ENCODE results near the gene TPRN. TPM values are rescaled to one million over a fixed set of nuclear protein-coding genes. Genes with fewer than 3 reads are reported as not detected.
A peak's percentile ranks its signal among the peaks of the same experiment; 100 is the strongest.

The TPRN gene
- total and polyA plus RNA-seq, 9 of the 15 experiments (the other 6 are each of a cell fraction or from before 2014, with no cell fraction given), result 0.31 to 31.9 (median 4.4) TPM

DNA sequence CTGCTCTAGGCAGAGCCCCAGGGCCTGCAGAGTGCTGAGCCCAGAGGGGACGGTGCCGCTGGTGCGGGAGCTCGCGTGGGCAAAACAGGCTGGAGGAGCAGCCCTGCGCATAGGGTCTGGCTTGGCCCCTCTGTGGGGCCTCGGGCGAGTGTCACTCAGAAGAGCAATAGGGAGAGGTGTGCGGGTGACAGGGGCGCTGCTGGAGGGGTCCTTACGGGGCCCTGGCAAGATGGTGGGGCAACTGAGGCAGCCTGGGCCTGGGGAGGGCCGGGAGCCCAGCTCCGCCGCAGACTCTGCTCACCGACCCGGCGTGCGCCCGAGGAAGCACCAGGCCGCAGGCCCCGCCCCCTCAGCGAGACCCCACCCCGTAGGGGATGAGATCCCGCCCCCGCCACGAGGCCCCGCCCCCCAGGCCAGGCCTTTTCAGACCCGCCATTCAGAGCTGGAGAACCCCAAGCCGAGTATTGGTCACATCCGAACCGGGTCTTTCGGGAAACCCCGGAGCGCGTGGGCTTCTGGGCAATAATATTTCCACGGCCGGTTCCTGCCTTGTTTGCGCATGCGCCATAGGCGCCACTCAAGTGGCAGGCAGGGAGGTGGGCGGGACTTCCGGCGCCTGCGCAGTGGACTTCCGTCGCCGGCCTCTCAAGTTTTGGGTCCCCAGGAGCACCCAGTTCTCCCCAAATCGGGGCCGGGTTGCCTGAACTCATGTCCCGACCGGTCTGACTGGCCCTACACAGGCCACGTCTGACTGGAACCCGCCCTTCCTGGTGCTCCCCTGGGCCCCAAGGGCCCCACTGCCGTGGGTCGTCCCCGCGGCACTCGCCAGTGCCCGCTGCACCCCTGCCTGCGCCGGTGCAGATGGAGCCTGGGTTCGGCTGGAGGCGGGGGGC is 22.8 kb upstream of the TPRN start (continued):
- TF ChIP-seq TEAD1 (CRISPR knock-in tag; IDR thresholded peaks at IDR 0.05) (0 out of 4 replicates have a peak, but pooled peaks of 1 of the 2 experiments have one; percentile 12), RBM15 (IDR thresholded peaks at IDR 0.05; ENCODE audit: insufficient read depth, low read length) (no peak), L3MBTL2 (IDR thresholded peaks at IDR 0.05) (peak; percentile 20; the same call in 1 of the 2 replicates), MEIS2 (IDR thresholded peaks at IDR 0.05; ENCODE audit: partially characterized antibody) (peak; percentile 92), GTF2F1 (IDR thresholded peaks at IDR 0.05; ENCODE audit: low read depth, low read length) (0 out of 2 replicates have a peak, but pooled peaks have one; percentile 46), ZFX (CRISPR knock-in tag; IDR thresholded peaks at IDR 0.05) (peak; percentile 78), RHOXF2B (CRISPR knock-in tag; conservative IDR thresholded peaks at IDR 0.05) (no peak), ETV5 (CRISPR knock-in tag; IDR thresholded peaks at IDR 0.05; ENCODE audit: low read depth) (0 out of 2 replicates have a peak, but pooled peaks have one; percentile 27), FOXA1 (IDR thresholded peaks at IDR 0.05; ENCODE audit: borderline replicate concordance) (no peak), NONO (IDR thresholded peaks at IDR 0.05; ENCODE audit: low read depth in 2 of 2, low read length in 1 of 2) (0 out of 4 replicates have a peak, but pooled peaks of 1 of the 2 experiments have one; percentile 33), HMG20A (CRISPR knock-in tag; conservative IDR thresholded peaks at IDR 0.05) (no peak)
- TF ChIP-seq, protein P1, sequence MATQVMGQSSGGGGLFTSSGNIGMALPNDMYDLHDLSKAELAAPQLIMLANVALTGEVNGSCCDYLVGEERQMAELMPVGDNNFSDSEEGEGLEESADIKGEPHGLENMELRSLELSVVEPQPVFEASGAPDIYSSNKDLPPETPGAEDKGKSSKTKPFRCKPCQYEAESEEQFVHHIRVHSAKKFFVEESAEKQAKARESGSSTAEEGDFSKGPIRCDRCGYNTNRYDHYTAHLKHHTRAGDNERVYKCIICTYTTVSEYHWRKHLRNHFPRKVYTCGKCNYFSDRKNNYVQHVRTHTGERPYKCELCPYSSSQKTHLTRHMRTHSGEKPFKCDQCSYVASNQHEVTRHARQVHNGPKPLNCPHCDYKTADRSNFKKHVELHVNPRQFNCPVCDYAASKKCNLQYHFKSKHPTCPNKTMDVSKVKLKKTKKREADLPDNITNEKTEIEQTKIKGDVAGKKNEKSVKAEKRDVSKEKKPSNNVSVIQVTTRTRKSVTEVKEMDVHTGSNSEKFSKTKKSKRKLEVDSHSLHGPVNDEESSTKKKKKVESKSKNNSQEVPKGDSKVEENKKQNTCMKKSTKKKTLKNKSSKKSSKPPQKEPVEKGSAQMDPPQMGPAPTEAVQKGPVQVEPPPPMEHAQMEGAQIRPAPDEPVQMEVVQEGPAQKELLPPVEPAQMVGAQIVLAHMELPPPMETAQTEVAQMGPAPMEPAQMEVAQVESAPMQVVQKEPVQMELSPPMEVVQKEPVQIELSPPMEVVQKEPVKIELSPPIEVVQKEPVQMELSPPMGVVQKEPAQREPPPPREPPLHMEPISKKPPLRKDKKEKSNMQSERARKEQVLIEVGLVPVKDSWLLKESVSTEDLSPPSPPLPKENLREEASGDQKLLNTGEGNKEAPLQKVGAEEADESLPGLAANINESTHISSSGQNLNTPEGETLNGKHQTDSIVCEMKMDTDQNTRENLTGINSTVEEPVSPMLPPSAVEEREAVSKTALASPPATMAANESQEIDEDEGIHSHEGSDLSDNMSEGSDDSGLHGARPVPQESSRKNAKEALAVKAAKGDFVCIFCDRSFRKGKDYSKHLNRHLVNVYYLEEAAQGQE (IDR thresholded peaks at IDR 0.05; ENCODE audit: borderline replicate concordance), result no peak
- TF ChIP-seq, protein P1 (CRISPR knock-in tag; IDR thresholded peaks at IDR 0.05; ENCODE audit: low read depth), result peak; percentile 68; the same call in 1 of the 2 replicates
- TF ChIP-seq, protein P2, sequence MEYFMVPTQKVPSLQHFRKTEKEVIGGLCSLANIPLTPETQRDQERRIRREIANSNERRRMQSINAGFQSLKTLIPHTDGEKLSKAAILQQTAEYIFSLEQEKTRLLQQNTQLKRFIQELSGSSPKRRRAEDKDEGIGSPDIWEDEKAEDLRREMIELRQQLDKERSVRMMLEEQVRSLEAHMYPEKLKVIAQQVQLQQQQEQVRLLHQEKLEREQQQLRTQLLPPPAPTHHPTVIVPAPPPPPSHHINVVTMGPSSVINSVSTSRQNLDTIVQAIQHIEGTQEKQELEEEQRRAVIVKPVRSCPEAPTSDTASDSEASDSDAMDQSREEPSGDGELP (CRISPR knock-in tag; IDR thresholded peaks at IDR 0.05; ENCODE audit: borderline replicate concordance), result peak; percentile 73
- TF ChIP-seq, protein P3, sequence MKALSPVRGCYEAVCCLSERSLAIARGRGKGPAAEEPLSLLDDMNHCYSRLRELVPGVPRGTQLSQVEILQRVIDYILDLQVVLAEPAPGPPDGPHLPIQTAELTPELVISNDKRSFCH (CRISPR knock-in tag; IDR thresholded peaks at IDR 0.05), result no peak
- TF ChIP-seq, protein P3 (tag; IDR thresholded peaks at IDR 0.05), result 0 out of 2 replicates have a peak, but pooled peaks have one; percentile 32
